Measurements from ENCODE around the gene TOGARAM1. TPM values are rescaled to one million over a fixed set of nuclear protein-coding genes. Genes with fewer than 3 reads are reported as not detected.

Gene TOGARAM1
- total RNA-seq, 1 experiment from 2014 or later, result 6.3 TPM

- Histone ChIP-seq H3K4me2 (ENCODE audit: low read length) (no peak overlapping the region), H3K27ac (ENCODE audit: low read length) (no peak overlapping the region), H3K36me3 (ENCODE audit: low read depth, low read length) (peaks cover 5% of the 10 kb centered on the region; the same call in 1 of the 2 replicates), H3K4me1 (ENCODE audit: insufficient read depth, low read length) (peaks cover 12% of the 10 kb centered on the region), H3F3A (ENCODE audit: low read length, unreplicated experiment) (no peaks in the 10 kb centered on the region), H2AFZ (ENCODE audit: low read length) (no peak overlapping the region), H3K9ac (ENCODE audit: low read length) (no peak overlapping the region), H3K27me3 (ENCODE audit: low read length) (no peaks in the 10 kb centered on the region), H4K20me1 (ENCODE audit: low read length) (no peaks in the 10 kb centered on the region), H3K9me2 (replicated peaks; ENCODE audit: low read length) (no peaks in the 10 kb centered on the region), H3K4me3 (ENCODE audit: low read length) (no peak overlapping the region), H3K79me2 (ENCODE audit: low read length) (no peaks in the 10 kb centered on the region), H3K9me3 (ENCODE audit: low read length) (no peaks in the 10 kb centered on the region)
- CTCF ChIA-PET, result no interaction called here
- intact Hi-C loops (cut with micrococcal nuclease), result no loop called here
- no peak for TF ChIP-seq EZH2phosphoT487 (IDR thresholded peaks at IDR 0.05; ENCODE audit: borderline replicate concordance, low read length)
- TF ChIP-seq CTCF (conservative IDR thresholded peaks at IDR 0.05; ENCODE audit: low read depth, low read length), result no peak
- no peak for TF ChIP-seq EZH2 (IDR thresholded peaks at IDR 0.05; ENCODE audit: low read length, unreplicated experiment)
- ATAC-seq (peak; percentile 87), DNase-seq (no peak)
- BruUV-seq (replicated peaks), result no TSS peak
- POLR2A ChIA-PET (ENCODE audit: unreplicated experiment), result interaction anchor here (0.6 kb wide), 1 partner anchor 131 kb away, joined by 3 read pairs; no protein-coding TSS in a partner anchor
These were observed 41.9 kb downstream of the TOGARAM1 start for GRCh38 chr14:45003924-45004323.

- H3K27ac ChIP-seq (ENCODE audit: low read length), result no peak overlapping the region
- TF ChIP-seq EZH2 (IDR thresholded peaks at IDR 0.05; ENCODE audit: low read length, unreplicated experiment) (no peak), EZH2phosphoT487 (IDR thresholded peaks at IDR 0.05; ENCODE audit: borderline replicate concordance, low read length) (no peak), CTCF (conservative IDR thresholded peaks at IDR 0.05; ENCODE audit: low read depth, low read length) (no peak)
- ATAC-seq, result no peak
These were observed 53.1 kb downstream of the TOGARAM1 start for GRCh38 chr14:45015133-45015532.

GRCh38 chr14:45028107-45028626 is 66.2 kb downstream of the TOGARAM1 start:
- CTCF ChIA-PET, result no interaction called here
- no TSS peak for BruUV-seq (replicated peaks)
- Histone ChIP-seq H3K9me2 (replicated peaks; ENCODE audit: low read length) (no peaks in the 10 kb centered on the region), H3K4me1 (ENCODE audit: insufficient read depth, low read length) (no peaks in the 10 kb centered on the region), H4K20me1 (ENCODE audit: low read length) (no peaks in the 10 kb centered on the region), H3K4me3 (ENCODE audit: low read length) (no peak overlapping the region), H3K27me3 (ENCODE audit: low read length) (no peaks in the 10 kb centered on the region), H3K27ac (ENCODE audit: low read length) (no peak overlapping the region), H3K9ac (ENCODE audit: low read length) (no peak overlapping the region), H3K79me2 (ENCODE audit: low read length) (no peaks in the 10 kb centered on the region), H3K4me2 (ENCODE audit: low read length) (no peak overlapping the region), H2AFZ (ENCODE audit: low read length) (no peak overlapping the region), H3K36me3 (ENCODE audit: low read depth, low read length) (no peaks in the 10 kb centered on the region), H3F3A (ENCODE audit: low read length, unreplicated experiment) (no peaks in the 10 kb centered on the region), H3K9me3 (ENCODE audit: low read length) (no peaks in the 10 kb centered on the region)
- TF ChIP-seq EZH2phosphoT487 (IDR thresholded peaks at IDR 0.05; ENCODE audit: borderline replicate concordance, low read length) (no peak), CTCF (conservative IDR thresholded peaks at IDR 0.05; ENCODE audit: low read depth, low read length) (no peak), EZH2 (IDR thresholded peaks at IDR 0.05; ENCODE audit: low read length, unreplicated experiment) (no peak)
- intact Hi-C loops (cut with micrococcal nuclease), result no loop called here
- POLR2A ChIA-PET (ENCODE audit: unreplicated experiment), result no interaction called here
- ATAC-seq (no peak), DNase-seq (no peak)

More at GRCh38 chr14:45015133-45015532, 53.1 kb downstream of the TOGARAM1 start:
- Histone ChIP-seq H3K27me3 (ENCODE audit: low read length) (no peaks in the 10 kb centered on the region), H3K36me3 (ENCODE audit: low read depth, low read length) (no peaks in the 10 kb centered on the region), H3K4me2 (ENCODE audit: low read length) (no peak overlapping the region), H3F3A (ENCODE audit: low read length, unreplicated experiment) (no peaks in the 10 kb centered on the region), H3K9ac (ENCODE audit: low read length) (no peak overlapping the region), H3K4me3 (ENCODE audit: low read length) (no peak overlapping the region), H3K4me1 (ENCODE audit: insufficient read depth, low read length) (no peaks in the 10 kb centered on the region), H2AFZ (ENCODE audit: low read length) (no peak overlapping the region), H3K79me2 (ENCODE audit: low read length) (no peaks in the 10 kb centered on the region), H4K20me1 (ENCODE audit: low read length) (no peaks in the 10 kb centered on the region), H3K9me2 (replicated peaks; ENCODE audit: low read length) (no peaks in the 10 kb centered on the region), H3K9me3 (ENCODE audit: low read length) (no peaks in the 10 kb centered on the region)
- CTCF ChIA-PET, result no interaction called here
- BruUV-seq (replicated peaks), result no TSS peak
- DNase-seq, result no peak
- POLR2A ChIA-PET (ENCODE audit: unreplicated experiment), result no interaction called here
- intact Hi-C loops (cut with micrococcal nuclease), result no loop called here

Data from PC-3 (cell line).